ENCODE results near the gene PRR3. TPM values are rescaled to one million over a fixed set of nuclear protein-coding genes. Genes with fewer than 3 reads are reported as not detected.

Gene PRR3
- total and polyA plus RNA-seq, 9 of the 15 experiments (the other 6 are each of a cell fraction or from before 2014, with no cell fraction given): 23.5 to 59.6 (median 28.8) TPM

DNA sequence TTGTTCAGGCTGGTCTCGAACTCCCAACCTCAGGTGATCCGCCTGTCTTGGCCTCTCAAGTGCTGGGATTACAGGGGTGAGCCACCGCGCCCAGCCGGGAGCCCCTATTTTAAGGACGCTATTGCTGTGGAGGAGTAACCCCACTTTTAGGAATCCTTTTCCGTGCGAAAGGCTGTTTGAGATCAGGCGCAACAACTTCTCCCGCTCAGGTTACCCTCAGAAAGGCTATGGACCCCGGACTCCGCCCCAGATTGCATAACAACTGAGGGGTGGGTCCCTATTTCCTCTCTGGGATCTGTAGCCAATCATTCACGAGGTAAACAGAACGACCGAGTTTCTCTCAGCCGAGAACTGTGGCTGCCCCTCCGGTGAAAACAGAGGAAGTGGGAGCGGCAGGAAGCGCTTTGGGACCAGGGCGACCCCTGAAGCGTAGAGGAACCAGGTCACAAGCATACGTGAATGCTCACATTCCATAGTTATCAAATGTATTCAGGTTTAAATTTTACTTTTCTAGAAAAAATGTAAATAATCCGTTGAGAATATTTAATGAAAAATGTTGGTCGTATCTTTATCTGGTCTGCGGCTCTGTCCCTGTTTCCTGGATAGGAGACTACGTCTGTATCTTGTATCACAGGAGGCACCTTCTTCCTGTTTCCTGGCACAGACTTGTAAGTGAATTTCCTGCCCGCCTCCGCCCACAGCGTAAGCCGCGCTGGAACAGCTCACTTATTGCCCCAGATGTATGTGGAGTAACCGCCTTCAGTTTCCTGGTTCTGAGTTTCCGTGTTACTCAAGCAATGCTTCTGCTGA is 40.9 kb upstream of the PRR3 start (continued):
- TF ChIP-seq, protein P1, sequence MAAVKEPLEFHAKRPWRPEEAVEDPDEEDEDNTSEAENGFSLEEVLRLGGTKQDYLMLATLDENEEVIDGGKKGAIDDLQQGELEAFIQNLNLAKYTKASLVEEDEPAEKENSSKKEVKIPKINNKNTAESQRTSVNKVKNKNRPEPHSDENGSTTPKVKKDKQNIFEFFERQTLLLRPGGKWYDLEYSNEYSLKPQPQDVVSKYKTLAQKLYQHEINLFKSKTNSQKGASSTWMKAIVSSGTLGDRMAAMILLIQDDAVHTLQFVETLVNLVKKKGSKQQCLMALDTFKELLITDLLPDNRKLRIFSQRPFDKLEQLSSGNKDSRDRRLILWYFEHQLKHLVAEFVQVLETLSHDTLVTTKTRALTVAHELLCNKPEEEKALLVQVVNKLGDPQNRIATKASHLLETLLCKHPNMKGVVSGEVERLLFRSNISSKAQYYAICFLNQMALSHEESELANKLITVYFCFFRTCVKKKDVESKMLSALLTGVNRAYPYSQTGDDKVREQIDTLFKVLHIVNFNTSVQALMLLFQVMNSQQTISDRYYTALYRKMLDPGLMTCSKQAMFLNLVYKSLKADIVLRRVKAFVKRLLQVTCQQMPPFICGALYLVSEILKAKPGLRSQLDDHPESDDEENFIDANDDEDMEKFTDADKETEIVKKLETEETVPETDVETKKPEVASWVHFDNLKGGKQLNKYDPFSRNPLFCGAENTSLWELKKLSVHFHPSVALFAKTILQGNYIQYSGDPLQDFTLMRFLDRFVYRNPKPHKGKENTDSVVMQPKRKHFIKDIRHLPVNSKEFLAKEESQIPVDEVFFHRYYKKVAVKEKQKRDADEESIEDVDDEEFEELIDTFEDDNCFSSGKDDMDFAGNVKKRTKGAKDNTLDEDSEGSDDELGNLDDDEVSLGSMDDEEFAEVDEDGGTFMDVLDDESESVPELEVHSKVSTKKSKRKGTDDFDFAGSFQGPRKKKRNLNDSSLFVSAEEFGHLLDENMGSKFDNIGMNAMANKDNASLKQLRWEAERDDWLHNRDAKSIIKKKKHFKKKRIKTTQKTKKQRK (IDR thresholded peaks at IDR 0.05; ENCODE audit: borderline replicate concordance, low read depth, low read length): no peak
- TF ChIP-seq, protein P2, sequence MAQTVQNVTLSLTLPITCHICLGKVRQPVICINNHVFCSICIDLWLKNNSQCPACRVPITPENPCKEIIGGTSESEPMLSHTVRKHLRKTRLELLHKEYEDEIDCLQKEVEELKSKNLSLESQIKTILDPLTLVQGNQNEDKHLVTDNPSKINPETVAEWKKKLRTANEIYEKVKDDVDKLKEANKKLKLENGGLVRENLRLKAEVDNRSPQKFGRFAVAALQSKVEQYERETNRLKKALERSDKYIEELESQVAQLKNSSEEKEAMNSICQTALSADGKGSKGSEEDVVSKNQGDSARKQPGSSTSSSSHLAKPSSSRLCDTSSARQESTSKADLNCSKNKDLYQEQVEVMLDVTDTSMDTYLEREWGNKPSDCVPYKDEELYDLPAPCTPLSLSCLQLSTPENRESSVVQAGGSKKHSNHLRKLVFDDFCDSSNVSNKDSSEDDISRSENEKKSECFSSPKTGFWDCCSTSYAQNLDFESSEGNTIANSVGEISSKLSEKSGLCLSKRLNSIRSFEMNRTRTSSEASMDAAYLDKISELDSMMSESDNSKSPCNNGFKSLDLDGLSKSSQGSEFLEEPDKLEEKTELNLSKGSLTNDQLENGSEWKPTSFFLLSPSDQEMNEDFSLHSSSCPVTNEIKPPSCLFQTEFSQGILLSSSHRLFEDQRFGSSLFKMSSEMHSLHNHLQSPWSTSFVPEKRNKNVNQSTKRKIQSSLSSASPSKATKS (CRISPR knock-in tag; IDR thresholded peaks at IDR 0.05): no peak
- TF ChIP-seq TCF7 (IDR thresholded peaks at IDR 0.05; ENCODE audit: borderline replicate concordance) (no peak), NRF1 (conservative IDR thresholded peaks at IDR 0.05 in 1 of 2, IDR thresholded peaks at IDR 0.05 in 1 of 2) (peak in 1 of 2 experiments; percentile 43; a peak in 3 of 4 replicates), MIER1 (IDR thresholded peaks at IDR 0.05; ENCODE audit: low read depth) (no peak), L3MBTL2 (IDR thresholded peaks at IDR 0.05) (peak; percentile 64), HDAC8 (tag; IDR thresholded peaks at IDR 0.05) (no peak), ZNF584 (CRISPR knock-in tag; IDR thresholded peaks at IDR 0.05; ENCODE audit: low read depth) (0 out of 2 replicates have a peak, but pooled peaks have one; percentile 1), YY1 (IDR thresholded peaks at IDR 0.05; ENCODE audit: borderline replicate concordance in 1 of 3, control insufficient read depth in 1 of 3, extremely low read depth in 1 of 3, insufficient read depth in 3 of 3, insufficient read length in 1 of 3, insufficient replicate concordance in 2 of 3, low read depth in 1 of 3, low read length in 2 of 3) (peak in 2 of 3 experiments; percentile 44 to 82), ARID2 (IDR thresholded peaks at IDR 0.05) (no peak)
- TF ChIP-seq, protein P3, sequence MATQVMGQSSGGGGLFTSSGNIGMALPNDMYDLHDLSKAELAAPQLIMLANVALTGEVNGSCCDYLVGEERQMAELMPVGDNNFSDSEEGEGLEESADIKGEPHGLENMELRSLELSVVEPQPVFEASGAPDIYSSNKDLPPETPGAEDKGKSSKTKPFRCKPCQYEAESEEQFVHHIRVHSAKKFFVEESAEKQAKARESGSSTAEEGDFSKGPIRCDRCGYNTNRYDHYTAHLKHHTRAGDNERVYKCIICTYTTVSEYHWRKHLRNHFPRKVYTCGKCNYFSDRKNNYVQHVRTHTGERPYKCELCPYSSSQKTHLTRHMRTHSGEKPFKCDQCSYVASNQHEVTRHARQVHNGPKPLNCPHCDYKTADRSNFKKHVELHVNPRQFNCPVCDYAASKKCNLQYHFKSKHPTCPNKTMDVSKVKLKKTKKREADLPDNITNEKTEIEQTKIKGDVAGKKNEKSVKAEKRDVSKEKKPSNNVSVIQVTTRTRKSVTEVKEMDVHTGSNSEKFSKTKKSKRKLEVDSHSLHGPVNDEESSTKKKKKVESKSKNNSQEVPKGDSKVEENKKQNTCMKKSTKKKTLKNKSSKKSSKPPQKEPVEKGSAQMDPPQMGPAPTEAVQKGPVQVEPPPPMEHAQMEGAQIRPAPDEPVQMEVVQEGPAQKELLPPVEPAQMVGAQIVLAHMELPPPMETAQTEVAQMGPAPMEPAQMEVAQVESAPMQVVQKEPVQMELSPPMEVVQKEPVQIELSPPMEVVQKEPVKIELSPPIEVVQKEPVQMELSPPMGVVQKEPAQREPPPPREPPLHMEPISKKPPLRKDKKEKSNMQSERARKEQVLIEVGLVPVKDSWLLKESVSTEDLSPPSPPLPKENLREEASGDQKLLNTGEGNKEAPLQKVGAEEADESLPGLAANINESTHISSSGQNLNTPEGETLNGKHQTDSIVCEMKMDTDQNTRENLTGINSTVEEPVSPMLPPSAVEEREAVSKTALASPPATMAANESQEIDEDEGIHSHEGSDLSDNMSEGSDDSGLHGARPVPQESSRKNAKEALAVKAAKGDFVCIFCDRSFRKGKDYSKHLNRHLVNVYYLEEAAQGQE (IDR thresholded peaks at IDR 0.05; ENCODE audit: borderline replicate concordance): peak; percentile 7; the same call in 1 of the 2 replicates
- TF ChIP-seq, protein P3 (CRISPR knock-in tag; IDR thresholded peaks at IDR 0.05; ENCODE audit: low read depth): no peak
